LNCAP (cell line): Measurements from ENCODE around the gene CLEC19A.

Experiments used
- CTCF ChIP-seq: fragments of 450-650 bp; IDR thresholded peaks from 2 replicates; pipeline ENCODE4 v1.5.1; 2017; ENCODE audit warnings: mild to moderate bottlenecking

Gene CLEC19A

DNA sequence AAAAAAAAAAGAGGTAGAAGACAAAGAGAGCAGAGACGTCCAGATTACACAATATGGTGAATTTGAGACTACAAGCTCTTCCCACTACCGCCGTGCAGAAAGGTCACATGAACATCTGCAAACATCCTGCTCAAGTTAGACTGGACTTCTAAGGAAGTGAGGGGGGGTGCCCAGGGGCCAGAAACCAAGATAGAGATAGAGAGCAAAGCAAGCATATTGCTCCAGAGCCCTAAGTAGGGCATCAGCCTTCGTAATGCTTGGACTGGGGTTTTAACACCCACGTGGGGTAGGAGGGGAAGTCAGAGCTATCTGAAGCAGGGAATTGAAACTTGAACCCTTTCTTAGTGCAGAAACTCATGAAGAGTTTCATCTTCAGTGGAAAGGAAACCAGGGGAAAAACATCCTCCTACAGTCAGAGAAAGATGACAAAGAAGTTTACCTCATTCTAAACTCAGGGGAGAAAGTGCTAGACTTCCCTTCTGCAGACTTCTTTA, 8.7 kb downstream of the CLEC19A start:
- TF ChIP-seq CTCF = no peak

GRCh38 chr16:19295393-19295792, 9.9 kb downstream of the CLEC19A start:
- TF ChIP-seq CTCF = no peak

GRCh38 chr16:19297454-19297853, 11.9 kb downstream of the CLEC19A start:
- TF ChIP-seq CTCF = no peak

GRCh38 chr16:19299565-19299964, 14.0 kb downstream of the CLEC19A start:
- no peak for TF ChIP-seq CTCF

DNA sequence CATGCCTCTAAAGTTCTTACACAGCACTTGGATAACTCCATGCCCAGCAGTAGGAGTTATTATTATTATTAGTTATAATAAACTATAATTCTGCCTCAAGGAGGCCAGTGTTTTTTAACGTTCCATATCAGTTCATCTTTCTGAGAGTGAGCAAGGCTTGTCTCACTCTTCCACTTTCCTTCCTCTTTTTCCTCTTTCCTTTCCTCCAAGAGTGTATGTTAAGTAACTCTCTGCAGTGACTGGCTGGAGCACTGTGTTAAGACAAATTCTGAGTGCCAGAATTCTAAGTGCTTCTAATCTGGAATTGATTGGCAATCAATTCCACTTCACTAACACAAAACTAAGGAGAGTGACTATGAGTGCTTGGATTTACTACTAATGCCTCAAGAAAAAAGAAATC, 16.4 kb downstream of the CLEC19A start:
- no peak for TF ChIP-seq CTCF

DNA sequence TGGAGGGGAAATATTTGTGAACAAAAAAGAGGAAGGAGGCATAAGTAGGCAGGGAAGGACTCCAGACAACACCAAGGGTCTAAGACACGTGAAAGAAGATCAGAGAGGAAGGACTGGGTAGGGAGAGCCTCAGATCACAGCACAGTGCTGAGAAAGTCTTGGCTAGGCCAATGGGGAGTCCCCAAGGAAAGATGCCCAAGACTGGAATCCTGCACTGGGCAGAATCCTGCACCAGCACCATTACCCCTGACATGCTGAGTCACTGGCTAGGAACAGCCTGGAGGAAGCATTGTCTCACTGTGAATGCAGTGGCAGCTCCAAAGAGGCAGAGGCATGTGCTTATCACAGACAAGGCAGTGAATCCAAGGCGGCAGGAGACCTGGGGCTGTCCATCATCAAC, 19.2 kb downstream of the CLEC19A start:
- TF ChIP-seq CTCF = no peak

GRCh38 chr16:19305443-19305842, 19.9 kb downstream of the CLEC19A start:
- TF ChIP-seq CTCF = no peak

GRCh38 chr16:19307587-19308241, 22.2 kb downstream of the CLEC19A start:
- no peak for TF ChIP-seq CTCF
